Naive thymus-derived CD4-positive, alpha-beta T cell (primary cell): ENCODE results near the gene AGO1. TPM values are rescaled to one million over a fixed set of nuclear protein-coding genes. Genes with fewer than 3 reads are reported as not detected.
A peak's percentile ranks its signal among the peaks of the same experiment; 100 is the strongest.
"Not testable (repeated sequence)": the region's sequence is repeated elsewhere in the genome, so short reads cannot be mapped to it uniquely, and the experiment has no call there.

Experiments used
- ATAC-seq: fragments of 150-1000 bp; cut with Tn5 transposase; 2 replicates; pipeline ENCODE4 v1.10.0; 2021; ENCODE audit warnings: mild to moderate bottlenecking, moderate library complexity
- CTCF ChIA-PET: fragments of 350-600 bp; sonication (Branson Sonifier 250); formaldehyde crosslinking; loops from one replicate; lab custom pipeline; 2021; ENCODE audit warnings: antibody characterized with exemption; lab: Charles Lee
- POLR2A ChIA-PET: fragments of 350-600 bp; sonication (Branson Sonifier 250); formaldehyde crosslinking; loops from one replicate; lab custom pipeline; 2021; ENCODE audit warnings: antibody characterized with exemption, inconsistent platforms; lab: Charles Lee
- DNase-seq, 9 donors: peaks; one replicate each; pipeline versions ENCODE4 v3.0.0 to v3.0.0-alpha.2; 2020 to 2022; ENCODE audit warnings: mixed read lengths in 1 of 9
- H3K27ac ChIP-seq: one replicate; pipeline ENCODE4 v1.7.0; 2013; ENCODE audit warnings: mild to moderate bottlenecking, low read depth, low read length, moderate library complexity
- H3K27me3 ChIP-seq, 2 donors: one replicate each; pipeline ENCODE4 v1.7.0; 2013; ENCODE audit warnings: low read length in 2 of 2, mild to moderate bottlenecking in 2 of 2, moderate library complexity in 2 of 2; ENCODE audit not compliant: control insufficient read depth in 2 of 2, insufficient read depth in 2 of 2
- H3K36me3 ChIP-seq, 3 experiments: 1 replicate in 2 of 3; 2 replicates in 1 of 3; pipeline ENCODE4 v1.7.0; 2013; ENCODE audit warnings: low read length in 3 of 3, mild to moderate bottlenecking in 3 of 3, moderate library complexity in 1 of 3; ENCODE audit not compliant: insufficient read depth in 3 of 3, control insufficient read depth in 2 of 3
- H3K4me1 ChIP-seq, 2 donors: one replicate each; pipeline ENCODE4 v1.7.0; 2013; ENCODE audit warnings: low read length in 2 of 2, mild to moderate bottlenecking in 2 of 2, moderate library complexity in 1 of 2; ENCODE audit not compliant: control insufficient read depth in 2 of 2, insufficient read depth in 2 of 2
- H3K4me3 ChIP-seq: 2 replicates; pipeline ENCODE4 v1.7.0; 2013; ENCODE audit warnings: mild to moderate bottlenecking, low read length
- H3K9me3 ChIP-seq, 3 experiments: 1 replicate in 2 of 3; 2 replicates in 1 of 3; pipeline ENCODE4 v1.7.0; 2013; ENCODE audit warnings: low read length in 3 of 3; ENCODE audit not compliant: control insufficient read depth in 2 of 3
- H3K27ac Mint-ChIP-seq, 9 donors: one replicate each; pipeline ENCODE4 v1.8.0; 2020 to 2022; ENCODE audit warnings: mixed read lengths in 9 of 9, mild to moderate bottlenecking in 8 of 9, moderate library complexity in 5 of 9, inconsistent platforms in 2 of 9
- H3K27me3 Mint-ChIP-seq, 5 donors: one replicate each; pipeline ENCODE4 v1.8.0; 2021 to 2022; ENCODE audit warnings: mixed read lengths in 5 of 5, mild to moderate bottlenecking in 1 of 5
- H3K36me3 Mint-ChIP-seq, 5 donors: one replicate each; pipeline ENCODE4 v1.8.0; 2020 to 2022; ENCODE audit warnings: mixed read lengths in 5 of 5, mild to moderate bottlenecking in 3 of 5, inconsistent platforms in 1 of 5
- H3K4me1 Mint-ChIP-seq, 7 donors: one replicate each; pipeline ENCODE4 v1.8.0; 2020 to 2022; ENCODE audit warnings: mixed read lengths in 7 of 7, mild to moderate bottlenecking in 3 of 7, inconsistent platforms in 1 of 7
- H3K4me3 Mint-ChIP-seq, 10 donors: one replicate each; pipeline ENCODE4 v1.8.0; 2020 to 2022; ENCODE audit warnings: mild to moderate bottlenecking in 10 of 10, mixed read lengths in 10 of 10, moderate library complexity in 6 of 10, inconsistent platforms in 2 of 10
- H3K9me3 Mint-ChIP-seq, 11 donors: one replicate each; pipeline ENCODE4 v1.8.0; 2020 to 2022; ENCODE audit warnings: mixed read lengths in 11 of 11, mild to moderate bottlenecking in 4 of 11, inconsistent platforms in 1 of 11, moderate library complexity in 1 of 11
- intact Hi-C, 2 donors: fragments of 100-400 bp; cut with micrococcal nuclease; formaldehyde crosslinking; loops; one replicate each; pipeline ENCODE4 v1.15.1; 2023
- polyA plus RNA-seq, 2 donors: library from polyadenylated mRNA; unstranded; fragments of 300-500 nt; fragmentation: Illumina TruSeq; gene quantifications; one replicate each; pipeline ENCODE4 v1.2.3, GENCODE V29; 2021
- total RNA-seq, 6 experiments: library from RNA in 5 of 6; stranded (reverse) in 5 of 6; gene quantifications; 1 replicate in 5 of 6; 2 replicates in 1 of 6; pipeline ENCODE4 v1.2.3 and lab custom pipeline; 2021 to 2026

AGO1 gene
- total and polyA plus RNA-seq, 7 experiments from 2014 or later, result 8.9 to 28.0 (median 26.8) TPM

GRCh38 chr1:35959304-35959703, 76.3 kb downstream of the AGO1 start:
- peaks cover 0 to 25% (median 22%) of the 10 kb centered on the region in 5 donors for H3K36me3 Mint-ChIP-seq
- no peak overlapping the region for H3K4me3 Mint-ChIP-seq
- DNase-seq, result no peak
- Histone ChIP-seq H3K36me3 (no peaks in the 10 kb centered on the region), H3K9me3 (no peaks in the 10 kb centered on the region), H3K4me1 (no peaks in the 10 kb centered on the region), H3K27me3 (no peaks in the 10 kb centered on the region), H3K4me3 (no peak overlapping the region), H3K27ac (no peak overlapping the region)
- peaks cover 0 to 5% (median 0%) of the 10 kb centered on the region in 11 donors for H3K9me3 Mint-ChIP-seq
- POLR2A ChIA-PET, result no interaction called here
- CTCF ChIA-PET, result no interaction called here
- intact Hi-C loops, result no loop called here
- H3K27me3 Mint-ChIP-seq, result no peaks in the 10 kb centered on the region
- H3K27ac Mint-ChIP-seq, result no peak overlapping the region
- no peak for ATAC-seq
- H3K4me1 Mint-ChIP-seq, result peaks cover 0 to 20% (median 9%) of the 10 kb centered on the region in 7 donors

- Histone ChIP-seq H3K9me3 (no peaks in the 10 kb centered on the region), H3K4me1 (no peaks in the 10 kb centered on the region), H3K27ac (no peak overlapping the region), H3K27me3 (no peaks in the 10 kb centered on the region), H3K36me3 (peaks cover 0 to 3% (median 0%) of the 10 kb centered on the region in 3 experiments), H3K4me3 (no peak overlapping the region)
- no peak overlapping the region for H3K4me3 Mint-ChIP-seq
- intact Hi-C loops, result no loop called here
- H3K27ac Mint-ChIP-seq, result no peak overlapping the region
- peaks cover 0 to 5% (median 0%) of the 10 kb centered on the region in 11 donors for H3K9me3 Mint-ChIP-seq
- peaks cover 0 to 19% (median 5%) of the 10 kb centered on the region in 7 donors for H3K4me1 Mint-ChIP-seq
- peaks cover 4 to 15% (median 11%) of the 10 kb centered on the region in 5 donors for H3K36me3 Mint-ChIP-seq
- H3K27me3 Mint-ChIP-seq, result no peaks in the 10 kb centered on the region
- ATAC-seq, result no peak
- DNase-seq, result no peak
- CTCF ChIA-PET, result no interaction called here
- POLR2A ChIA-PET, result no interaction called here
Observed at GRCh38 chr1:35962952-35963351, 79.9 kb downstream of the AGO1 start.

GRCh38 chr1:35964277-35964676, 81.3 kb downstream of the AGO1 start:
- intact Hi-C loops, H3K36me3 ChIP-seq, H3K4me3 Mint-ChIP-seq, H3K9me3 Mint-ChIP-seq, H3K27ac ChIP-seq, H3K27ac Mint-ChIP-seq, H3K4me1 ChIP-seq, H3K27me3 Mint-ChIP-seq, H3K4me3 ChIP-seq, POLR2A ChIA-PET, CTCF ChIA-PET, ATAC-seq, DNase-seq, H3K9me3 ChIP-seq, H3K27me3 ChIP-seq: not testable (repeated sequence)
- Mint-ChIP-seq H3K4me1 (peaks cover 0 to 12% (median 5%) of the 10 kb centered on the region in 7 donors), H3K36me3 (peaks cover 12 to 28% (median 23%) of the 10 kb centered on the region in 5 donors)

GRCh38 chr1:35968396-35968795, 85.4 kb downstream of the AGO1 start:
- ChIA-PET CTCF (no interaction called here), POLR2A (no interaction called here)
- Histone ChIP-seq H3K4me3 (no peak overlapping the region), H3K4me1 (no peaks in the 10 kb centered on the region), H3K9me3 (no peaks in the 10 kb centered on the region), H3K27me3 (no peaks in the 10 kb centered on the region), H3K27ac (no peak overlapping the region), H3K36me3 (peaks cover 4 to 12% (median 7%) of the 10 kb centered on the region in 3 experiments)
- Mint-ChIP-seq H3K27me3 (no peaks in the 10 kb centered on the region), H3K9me3 (peaks cover 0 to 3% (median 0%) of the 10 kb centered on the region in 11 donors), H3K4me3 (no peak overlapping the region), H3K4me1 (peaks cover 0 to 11% (median 6%) of the 10 kb centered on the region in 7 donors), H3K27ac (peak overlapping the region in 1 of 9 donors; percentile 6), H3K36me3 (peaks cover 12 to 41% (median 26%) of the 10 kb centered on the region in 5 donors)
- no peak for ATAC-seq
- no peak for DNase-seq
- intact Hi-C loops, result no loop called here

GRCh38 chr1:35971601-35972000, 88.6 kb downstream of the AGO1 start:
- ChIA-PET CTCF (no interaction called here), POLR2A (no interaction called here)
- DNase-seq (no peak), ATAC-seq (no peak)
- Histone ChIP-seq H3K27me3 (no peaks in the 10 kb centered on the region), H3K36me3 (peaks cover 7 to 20% (median 8%) of the 10 kb centered on the region in 3 experiments), H3K27ac (no peak overlapping the region), H3K4me3 (no peak overlapping the region), H3K4me1 (no peaks in the 10 kb centered on the region), H3K9me3 (no peaks in the 10 kb centered on the region)
- H3K36me3 Mint-ChIP-seq, result peaks cover 24 to 59% (median 44%) of the 10 kb centered on the region in 5 donors
- peaks cover 0 to 11% (median 4%) of the 10 kb centered on the region in 7 donors for H3K4me1 Mint-ChIP-seq
- H3K27ac Mint-ChIP-seq, result peak overlapping the region in 1 of 9 donors; percentile 7
- no peaks in the 10 kb centered on the region for H3K27me3 Mint-ChIP-seq
- intact Hi-C loops, result no loop called here
- H3K9me3 Mint-ChIP-seq, result peaks cover 0 to 5% (median 0%) of the 10 kb centered on the region in 11 donors
- no peak overlapping the region for H3K4me3 Mint-ChIP-seq

GRCh38 chr1:35972631-35973030, 89.6 kb downstream of the AGO1 start:
- H3K27ac Mint-ChIP-seq, CTCF ChIA-PET, ATAC-seq, H3K27me3 ChIP-seq, H3K9me3 Mint-ChIP-seq, H3K9me3 ChIP-seq, H3K27ac ChIP-seq, H3K27me3 Mint-ChIP-seq, intact Hi-C loops, POLR2A ChIA-PET, DNase-seq, H3K4me3 Mint-ChIP-seq, H3K4me3 ChIP-seq, H3K4me1 ChIP-seq: not testable (repeated sequence)
- Mint-ChIP-seq H3K36me3 (peaks cover 23 to 59% (median 43%) of the 10 kb centered on the region in 5 donors), H3K4me1 (peaks cover 0 to 11% (median 4%) of the 10 kb centered on the region in 7 donors)
- peaks cover 7 to 20% (median 8%) of the 10 kb centered on the region in 3 experiments for H3K36me3 ChIP-seq

- Histone ChIP-seq H3K4me3 (no peak overlapping the region), H3K27ac (no peak overlapping the region), H3K36me3 (peaks cover 0 to 18% (median 4%) of the 10 kb centered on the region in 3 experiments), H3K9me3 (no peaks in the 10 kb centered on the region), H3K4me1 (no peaks in the 10 kb centered on the region), H3K27me3 (no peaks in the 10 kb centered on the region)
- DNase-seq, result no peak
- H3K9me3 Mint-ChIP-seq, result no peaks in the 10 kb centered on the region
- intact Hi-C loops, result no loop called here
- H3K4me3 Mint-ChIP-seq, result no peak overlapping the region
- peaks cover 0 to 9% (median 2%) of the 10 kb centered on the region in 7 donors for H3K4me1 Mint-ChIP-seq
- POLR2A ChIA-PET, result interaction anchor here (0.6 kb wide), 1 partner anchor 115 kb away, joined by 3 read pairs; no protein-coding TSS in a partner anchor
- no peak for ATAC-seq
- no peak overlapping the region for H3K27ac Mint-ChIP-seq
- H3K36me3 Mint-ChIP-seq, result peaks cover 9 to 51% (median 32%) of the 10 kb centered on the region in 5 donors
- CTCF ChIA-PET, result no interaction called here
- no peaks in the 10 kb centered on the region for H3K27me3 Mint-ChIP-seq
Observed at GRCh38 chr1:35980090-35980489, 97.1 kb downstream of the AGO1 start.
